CD4-positive, alpha-beta T cell treated with Interleukin-2 at 100 ng/mL for 4 hours (primary cell): ENCODE data around the gene ATL1.

Experiments used
- DNase-seq: peaks from one replicate; pipeline ENCODE4 v3.0.0-alpha.2; 2020; ENCODE audit warnings: low spot score

Gene ATL1

DNA sequence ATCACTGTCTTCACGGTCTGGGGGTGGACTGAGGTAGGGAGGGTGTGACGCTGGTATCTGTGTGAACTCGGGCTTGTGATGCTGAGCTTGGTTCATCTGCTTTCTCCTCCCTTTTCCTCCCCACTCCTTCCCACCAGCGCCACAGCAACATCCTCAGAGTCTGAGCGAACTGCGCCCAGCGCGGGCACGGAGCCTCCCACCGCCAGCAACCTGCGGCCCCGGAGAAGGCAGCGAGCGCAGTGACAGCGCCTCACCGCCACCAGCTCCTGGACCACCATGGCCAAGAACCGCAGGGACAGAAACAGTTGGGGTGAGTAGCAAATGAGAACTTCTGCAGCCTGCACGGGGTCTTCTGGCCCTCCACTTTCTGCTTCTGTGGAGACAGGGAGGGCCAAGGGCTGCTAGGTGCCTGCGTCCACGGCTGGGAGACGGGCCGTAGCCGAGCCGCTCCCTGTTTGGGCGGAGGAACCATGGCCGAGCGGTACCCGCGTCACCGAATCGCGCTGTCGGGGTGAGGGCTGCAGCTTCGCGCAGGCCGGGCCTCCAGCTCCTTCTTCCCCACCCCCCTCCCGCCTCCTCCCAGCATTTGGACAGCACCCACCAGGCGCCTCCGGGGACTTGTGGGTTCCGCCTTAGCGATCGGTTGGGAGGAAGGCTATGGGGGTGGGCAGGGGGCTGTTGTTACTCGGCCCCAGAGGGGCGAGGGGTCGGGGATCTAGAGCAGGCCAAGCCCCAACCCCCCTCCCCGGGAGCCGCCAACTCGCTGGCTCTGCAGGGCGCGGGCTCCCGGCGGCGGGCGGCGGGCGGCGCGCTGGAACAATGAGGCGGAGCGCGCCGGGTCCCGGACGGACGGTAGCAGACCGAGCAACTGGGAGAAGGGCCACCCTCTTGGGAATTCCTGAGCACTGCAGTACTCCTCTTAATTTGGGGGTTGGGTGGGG, at the start of gene ATL1:
Gene ATL1, plus strand, starts transcription at position 156 of the 941 bp plus-strand sequence. Its CDS starts 121 bp downstream, at position 277.
- DNase-seq = no peak

- no peak for DNase-seq
Measured at GRCh38 chr14:50510157-50510556, 49.8 kb upstream of the ATL1 start.

DNA sequence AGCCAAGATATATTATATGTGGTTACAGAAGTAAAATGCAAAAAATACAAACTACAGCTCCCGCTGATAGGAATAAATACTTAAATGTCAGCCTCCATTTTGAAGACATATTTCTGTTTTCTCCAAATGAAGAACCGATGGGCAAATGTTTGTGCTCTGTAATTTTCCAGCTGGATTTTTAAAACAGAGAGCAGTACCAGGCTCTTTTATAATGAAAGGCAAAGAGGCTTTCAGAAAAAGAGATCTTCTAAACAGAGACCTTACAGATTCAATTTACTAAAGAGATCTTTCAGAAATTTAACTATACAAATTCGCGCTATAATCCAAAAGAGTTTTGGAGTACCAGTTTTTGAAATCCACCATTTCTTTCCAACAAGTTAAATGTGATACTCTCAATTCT, 47.5 kb upstream of the ATL1 start:
- no peak for DNase-seq

- DNase-seq = no peak
Measured at GRCh38 chr14:50516091-50516490, 43.9 kb upstream of the ATL1 start.

- peak; percentile 71 for DNase-seq
Measured at GRCh38 chr14:50520947-50521815, 38.8 kb upstream of the ATL1 start.

GRCh38 chr14:50521912-50522341, 38.0 kb upstream of the ATL1 start:
- DNase-seq = peak; percentile 10

GRCh38 chr14:50523271-50524041, 36.5 kb upstream of the ATL1 start:
- no peak for DNase-seq

- no peak for DNase-seq
Measured at GRCh38 chr14:50524060-50524459, 35.9 kb upstream of the ATL1 start.

DNA sequence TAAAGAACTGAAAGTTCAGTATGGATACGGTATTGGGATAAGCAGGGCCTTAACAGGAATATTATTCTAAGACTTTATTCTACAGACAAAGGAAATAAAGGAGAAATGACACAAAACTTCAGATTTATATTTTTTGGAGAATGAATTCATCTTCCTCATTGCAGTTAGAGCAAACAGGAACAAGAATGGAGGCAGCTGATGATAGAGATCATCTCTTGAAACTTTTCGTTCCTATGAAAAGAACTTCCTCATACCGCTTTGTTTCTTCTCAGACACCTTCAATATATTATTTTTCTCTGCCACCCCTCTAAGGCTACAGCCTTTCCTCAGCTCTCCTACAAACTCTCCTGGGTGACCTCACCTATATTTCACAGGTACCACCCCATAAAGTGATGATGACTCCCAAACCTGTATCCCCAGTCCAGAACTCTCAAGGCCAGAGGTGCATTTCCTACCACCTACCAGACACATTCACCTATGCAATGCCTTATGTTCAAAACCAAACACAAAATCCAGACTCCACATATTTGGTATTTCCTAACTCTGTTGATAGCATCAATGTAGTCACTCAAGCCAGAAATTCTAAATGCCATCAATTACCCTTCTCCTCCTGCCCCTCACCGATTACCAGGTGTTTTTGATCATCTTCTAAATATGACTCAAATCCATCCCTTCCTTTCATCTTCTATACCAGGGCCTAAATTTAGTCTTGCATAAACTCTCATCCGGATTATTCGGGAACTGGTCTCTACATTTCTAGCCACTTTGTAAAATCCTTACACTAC, 35.0 kb upstream of the ATL1 start:
- DNase-seq = no peak

GRCh38 chr14:50528000-50528399, 31.9 kb upstream of the ATL1 start:
- DNase-seq = no peak

- DNase-seq = no peak
Measured at GRCh38 chr14:50529288-50530179, 30.4 kb upstream of the ATL1 start.

GRCh38 chr14:50530358-50530757, 29.6 kb upstream of the ATL1 start:
- no peak for DNase-seq

- DNase-seq = no peak
Measured at GRCh38 chr14:50530794-50531365, 29.1 kb upstream of the ATL1 start.

DNA sequence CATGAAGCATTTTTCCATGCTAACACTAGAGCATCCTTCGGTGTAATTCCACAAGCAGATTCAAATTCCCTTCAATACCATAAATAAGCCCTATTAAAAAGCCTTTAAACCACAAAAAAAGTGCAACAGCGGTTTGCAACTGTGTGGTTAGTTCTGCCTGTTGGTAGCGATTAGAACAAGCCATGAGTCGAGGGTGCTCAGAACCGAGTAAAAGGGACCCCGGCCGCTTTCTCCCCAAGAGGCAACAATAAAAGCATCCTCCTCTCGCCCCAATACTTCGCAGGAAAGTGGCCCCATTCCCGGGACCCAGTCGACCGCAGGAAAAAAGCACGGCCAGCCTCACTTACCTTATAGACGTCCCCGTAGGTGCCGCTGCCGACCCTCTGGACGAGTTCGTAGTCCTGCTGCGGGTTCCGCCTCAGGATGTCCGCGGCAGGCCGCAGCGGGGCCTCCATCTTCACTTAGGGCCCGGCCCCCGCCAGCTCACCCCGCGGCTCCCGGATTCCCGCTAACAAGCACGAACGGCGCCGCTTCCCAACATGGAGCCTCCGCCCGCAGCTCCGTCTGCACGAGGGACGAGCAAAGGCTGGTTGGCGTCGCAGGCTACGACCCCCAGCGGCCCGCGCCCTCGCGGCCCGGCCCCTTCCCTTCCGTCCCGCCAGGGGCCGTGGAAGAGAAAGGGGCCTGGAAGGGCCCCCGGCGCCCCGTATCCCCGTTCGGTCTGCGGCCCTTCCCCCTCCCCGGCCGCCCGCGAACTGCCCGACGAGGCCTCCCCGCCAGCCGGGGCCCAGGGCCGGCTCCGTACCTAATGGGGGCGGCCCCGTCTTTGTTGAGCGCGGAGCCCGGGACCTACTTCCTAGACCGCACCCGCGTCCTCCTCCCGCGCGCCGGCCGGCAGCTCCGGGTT, 28.1 kb upstream of the ATL1 start:
- DNase-seq = peak; percentile 14

GRCh38 chr14:50532502-50533240, 27.3 kb upstream of the ATL1 start, which contains the start of gene MAP4K5:
TSS of gene MAP4K5 (minus strand) at chr14:50532569. CDS start at chr14:50532049, 520 bp downstream.
- peak; percentile 92 for DNase-seq

DNA sequence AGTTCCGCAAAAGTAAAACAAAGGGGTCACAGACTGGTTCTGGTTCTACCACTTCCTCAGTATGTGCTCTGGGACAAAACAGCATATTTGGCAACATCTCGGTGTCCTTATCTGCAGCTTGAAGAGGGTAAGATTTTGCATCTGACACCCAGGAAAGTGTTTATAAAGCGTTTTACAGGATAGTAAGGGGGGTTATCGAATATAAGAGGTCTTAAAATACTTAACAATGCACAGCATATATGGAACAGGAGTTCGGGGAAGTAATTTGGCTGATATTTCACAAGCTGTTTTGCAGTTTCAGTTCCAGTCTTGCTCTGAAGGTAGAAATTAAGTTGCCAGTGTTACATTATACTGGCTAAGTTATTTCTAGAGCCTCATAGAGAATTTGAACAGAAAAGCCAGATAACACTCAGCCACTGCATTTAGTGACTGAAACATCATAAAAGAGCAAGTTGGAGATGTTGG, 26.7 kb upstream of the ATL1 start:
- DNase-seq = no peak

DNA sequence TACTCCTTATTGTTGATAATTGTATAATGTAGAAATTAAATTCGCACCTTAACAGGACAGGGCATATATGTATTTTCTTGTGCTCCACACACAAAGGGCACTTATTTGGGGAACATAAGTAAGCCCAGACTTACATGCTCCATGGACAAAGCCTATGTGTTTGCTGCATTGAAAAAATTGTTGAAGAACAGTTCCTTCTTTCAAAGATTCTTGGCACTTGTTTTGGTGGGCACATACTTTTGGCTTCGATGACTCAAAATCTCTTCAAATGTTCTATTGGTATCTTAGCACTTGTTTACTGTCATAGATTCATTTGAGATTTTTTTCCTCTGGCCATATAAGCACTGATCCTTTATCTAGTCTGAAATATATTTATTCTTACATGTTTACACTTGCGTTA, 26.1 kb upstream of the ATL1 start:
- no peak for DNase-seq

DNA sequence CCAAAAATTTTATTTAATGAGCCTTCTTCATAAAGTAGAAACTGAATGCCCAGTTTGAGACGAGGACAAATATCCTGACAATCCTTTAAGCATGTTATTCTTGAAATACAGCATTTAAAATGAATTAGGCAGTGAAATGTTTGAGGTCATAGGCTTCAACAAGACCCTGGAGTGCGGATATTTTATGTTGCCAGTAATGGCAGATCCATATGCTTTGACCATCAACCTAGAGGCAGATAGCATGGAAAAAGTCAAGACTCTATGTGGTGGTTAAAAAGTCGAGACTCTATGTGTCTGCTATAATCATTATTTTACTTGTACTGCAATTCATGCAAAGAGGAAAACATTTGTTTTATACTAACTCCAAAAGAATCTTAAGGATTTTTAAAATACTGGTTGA, 25.5 kb upstream of the ATL1 start:
- DNase-seq = no peak
